GM19452 (cell line): ENCODE results near the gene GRIN3A.
"Not testable (repeated sequence)": the region's sequence is repeated elsewhere in the genome, so short reads cannot be mapped to it uniquely, and the experiment has no call there.

ENCODE experiments used
- ATAC-seq: cut with Tn5 transposase; IDR thresholded peaks from one replicate; pipeline ENCODE4 v1.9.1; 2021; ENCODE audit not compliant: unreplicated experiment

Gene GRIN3A

GRCh38 chr9:101582553-101582952 lies 155.9 kb downstream of the GRIN3A start:
- no peak for ATAC-seq

DNA sequence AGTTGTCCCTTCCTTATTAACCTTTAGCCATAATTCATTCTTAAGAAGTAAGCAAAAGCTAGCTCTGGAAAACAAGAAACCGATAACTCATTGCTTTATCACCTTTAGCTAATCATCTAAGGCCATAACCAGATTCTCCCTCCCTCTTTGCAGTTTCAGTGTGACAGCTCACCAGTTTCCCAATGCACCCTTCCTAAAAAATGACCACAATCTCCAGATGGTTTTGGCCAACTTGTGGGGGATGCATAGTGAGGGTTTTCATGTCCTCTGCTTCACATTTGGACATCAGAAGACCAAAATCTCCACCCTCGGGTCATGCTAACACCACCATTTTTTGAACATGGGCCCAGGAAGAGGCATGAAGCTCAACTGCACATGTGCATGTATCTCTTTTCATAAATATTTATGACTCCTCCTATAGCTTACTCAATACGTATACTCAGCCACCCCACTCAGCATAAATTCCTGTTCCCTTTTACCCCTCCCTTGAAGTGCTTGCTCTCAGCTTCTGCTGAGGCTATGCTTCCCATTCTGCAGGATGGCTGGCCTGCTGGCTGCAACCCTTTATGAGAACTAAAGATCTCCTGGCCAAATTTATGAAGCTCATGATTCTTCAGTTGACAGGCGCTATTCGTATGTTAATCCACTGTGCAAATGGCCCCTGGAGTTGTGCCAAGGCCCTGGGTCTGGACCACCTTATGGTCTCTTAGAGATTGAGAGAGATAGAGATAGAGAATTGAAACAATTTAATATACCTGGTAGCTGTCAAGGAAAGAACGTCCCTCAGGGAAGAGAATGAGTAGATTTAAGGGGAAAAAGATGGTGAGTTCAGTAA lies 158.5 kb downstream of the GRIN3A start:
- no peak for ATAC-seq

DNA sequence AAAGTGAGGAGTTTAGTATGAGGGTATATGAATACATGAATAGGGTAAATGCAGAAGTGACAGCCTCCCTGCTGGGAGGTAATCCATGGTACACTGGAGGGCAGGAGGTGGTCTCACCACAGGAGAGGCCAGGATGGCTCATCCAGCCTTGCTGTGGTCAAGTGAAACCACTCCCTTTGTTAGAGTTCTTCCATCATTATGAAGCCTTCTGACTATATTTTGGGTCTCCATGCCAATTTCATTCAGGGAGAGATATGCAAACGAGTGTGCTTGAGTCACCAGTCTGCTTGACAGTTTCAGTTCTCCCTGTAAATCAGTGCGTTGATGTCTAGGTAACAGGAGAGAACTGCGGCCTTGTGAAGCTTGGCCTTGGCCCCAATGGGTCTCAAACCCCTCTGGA lies 160.1 kb downstream of the GRIN3A start:
- ATAC-seq, result peak; percentile 59

- no peak for ATAC-seq
Observed at GRCh38 chr9:101574731-101575333, 163.6 kb downstream of the GRIN3A start.

GRCh38 chr9:101572316-101572715 lies 166.1 kb downstream of the GRIN3A start:
- ATAC-seq, result no peak

GRCh38 chr9:101571114-101571513 lies 167.3 kb downstream of the GRIN3A start:
- ATAC-seq, result no peak

DNA sequence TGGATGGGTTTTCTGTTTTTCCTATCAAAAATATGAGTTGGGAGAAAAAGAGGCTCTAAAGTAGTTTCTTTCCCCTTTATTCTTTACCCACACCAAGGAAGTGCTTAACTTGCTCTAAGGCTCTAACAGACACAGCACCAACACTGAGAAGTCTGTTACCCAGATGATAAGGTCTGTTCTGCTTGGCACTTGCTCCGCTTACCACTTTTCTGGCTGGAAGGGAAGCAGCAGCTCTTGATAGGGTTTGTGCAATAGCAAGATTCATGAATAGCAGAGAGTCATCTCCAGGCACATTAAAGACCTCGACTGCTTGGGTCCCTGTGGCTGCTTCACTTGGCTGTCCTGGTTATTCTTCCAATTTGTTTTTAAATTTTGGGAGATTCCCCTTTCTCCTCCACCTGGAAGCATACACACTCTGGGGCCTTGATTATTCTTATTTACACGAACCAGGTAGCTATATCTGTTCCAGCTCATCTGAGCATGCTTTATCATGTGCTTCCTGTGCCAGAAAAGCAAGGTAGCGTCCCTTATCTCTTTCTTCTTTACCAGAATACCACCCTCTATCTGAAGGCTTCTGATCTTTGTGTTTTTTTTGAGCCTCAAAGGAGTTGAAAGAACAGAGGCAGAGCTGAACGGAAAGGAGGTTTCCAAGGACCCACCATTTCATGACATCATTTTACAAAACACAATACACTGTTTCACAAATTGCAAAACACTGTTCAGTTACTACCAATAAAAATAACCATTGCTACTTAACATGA lies 168.5 kb downstream of the GRIN3A start:
- ATAC-seq, result no peak

- no peak for ATAC-seq
Observed at GRCh38 chr9:101567725-101568350, 170.6 kb downstream of the GRIN3A start.

DNA sequence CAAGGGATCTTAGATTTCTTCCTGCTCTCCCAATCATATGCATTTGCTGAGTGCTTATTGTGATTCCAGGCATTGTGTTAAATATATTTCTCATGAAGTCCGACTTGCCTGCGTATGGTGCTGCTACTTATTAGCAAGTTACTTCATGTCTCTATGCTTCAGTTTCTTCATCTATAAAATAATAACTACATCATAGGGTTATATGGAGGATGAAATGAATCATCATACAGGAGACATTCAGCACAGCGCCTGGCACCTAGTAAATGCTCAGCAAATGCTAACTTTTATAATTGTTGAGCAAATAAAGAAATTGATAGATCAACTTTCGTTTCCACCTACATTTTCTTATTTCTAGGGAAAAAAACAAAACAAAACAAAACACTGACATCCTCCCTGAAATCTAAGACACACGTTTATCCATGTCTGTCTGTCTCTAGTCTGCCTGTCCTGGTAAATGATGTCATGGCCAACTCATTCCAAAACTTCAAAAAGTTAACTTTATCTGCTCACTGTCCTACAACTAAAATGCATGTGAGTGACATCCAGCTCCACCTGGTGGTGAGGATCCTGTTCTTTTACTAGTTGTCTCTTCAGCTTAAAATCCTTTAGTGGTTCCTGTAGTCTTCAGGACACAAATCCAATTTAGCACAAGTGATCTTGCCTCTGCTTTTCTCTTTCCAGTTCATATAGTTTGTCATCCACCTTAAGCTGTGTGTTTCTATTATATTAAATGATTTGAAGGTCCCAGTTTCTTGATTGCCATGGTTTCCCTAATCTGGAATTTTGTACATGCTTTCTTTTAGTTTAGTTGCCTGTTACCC lies 171.3 kb downstream of the GRIN3A start:
- ATAC-seq, result no peak

DNA sequence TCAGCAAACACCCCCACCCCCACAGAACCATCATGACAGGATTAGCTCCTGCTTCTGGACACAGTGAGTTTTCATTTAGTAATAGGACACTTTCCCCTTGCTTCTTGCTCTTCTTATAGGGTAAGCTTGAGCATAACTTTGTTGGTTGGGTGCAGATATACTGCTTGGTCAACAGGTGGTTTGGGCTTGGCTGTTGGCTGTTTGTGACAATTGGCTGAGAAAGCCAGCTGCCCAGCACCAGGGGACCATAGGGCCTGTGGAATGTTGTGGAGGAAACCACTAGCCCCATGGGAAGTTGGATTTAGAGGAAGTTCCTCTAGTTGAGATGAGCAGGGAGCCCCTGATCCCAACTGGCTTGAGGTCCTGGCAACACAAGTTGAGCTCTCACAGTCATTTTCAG lies 174.2 kb downstream of the GRIN3A start:
- ATAC-seq, result no peak

DNA sequence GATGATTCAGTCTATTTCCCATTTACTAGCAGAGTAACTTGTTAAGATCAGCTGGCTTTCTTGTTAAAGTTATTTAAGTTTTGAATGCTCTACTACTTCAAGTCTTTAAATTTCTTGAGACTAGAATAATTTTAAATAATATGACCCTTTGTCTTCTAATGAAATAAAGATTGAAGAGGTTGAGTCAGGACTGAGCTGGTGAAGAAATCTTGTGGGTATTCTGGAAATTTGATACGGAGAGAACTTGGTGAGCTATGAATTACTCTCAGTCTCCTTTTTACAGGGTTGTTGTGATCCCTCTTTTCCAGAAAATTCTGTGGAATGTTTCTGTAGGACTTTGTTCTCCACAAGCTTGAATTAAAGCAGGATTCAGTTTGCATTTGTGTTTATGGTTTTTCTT lies 175.5 kb downstream of the GRIN3A start:
- ATAC-seq, result no peak

DNA sequence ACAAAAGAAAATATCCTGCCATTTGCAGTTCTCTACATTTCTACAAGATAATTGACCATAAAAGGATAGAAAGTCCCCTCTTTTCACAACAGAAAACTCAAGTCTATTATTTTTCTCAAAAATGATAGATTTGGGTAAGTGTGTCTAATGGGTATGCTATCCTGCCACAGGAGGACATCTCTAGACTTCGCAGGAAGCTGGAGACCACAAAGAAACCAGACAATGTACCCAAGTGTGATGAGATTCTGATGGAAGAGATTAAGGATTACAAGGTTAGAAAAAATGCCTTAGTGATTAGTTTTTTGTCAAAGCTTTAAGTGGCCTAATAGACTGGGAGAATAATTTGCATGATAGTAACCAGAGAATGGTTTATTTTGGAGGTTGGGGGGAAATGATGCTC lies 176.7 kb downstream of the GRIN3A start:
- no peak for ATAC-seq

- ATAC-seq, result not testable (repeated sequence)
Observed at GRCh38 chr9:101549472-101550098, 188.9 kb downstream of the GRIN3A start.

- no peak for ATAC-seq
Observed at GRCh38 chr9:101543098-101543735, 195.2 kb downstream of the GRIN3A start.

DNA sequence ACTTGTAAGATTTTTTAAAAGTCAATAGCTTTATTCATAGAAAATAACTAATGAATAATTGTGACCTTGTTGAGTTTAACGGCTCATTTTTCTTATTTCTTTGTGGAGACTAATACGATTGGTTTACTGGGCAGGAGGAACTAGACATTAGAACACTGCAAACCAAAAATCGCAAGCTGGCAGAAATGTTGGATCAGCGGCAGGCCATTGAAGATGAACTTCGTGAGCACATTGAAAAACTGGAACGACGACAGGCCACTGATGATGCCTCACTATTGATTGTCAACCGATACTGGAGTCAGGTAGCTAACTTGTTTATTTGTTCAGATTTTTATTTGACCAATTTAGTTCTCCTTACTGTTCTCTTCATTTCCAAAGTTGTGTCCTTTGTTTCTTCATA lies 198.4 kb downstream of the GRIN3A start:
- no peak for ATAC-seq

GRCh38 chr9:101536938-101537337 lies 201.5 kb downstream of the GRIN3A start:
- no peak for ATAC-seq

- no peak for ATAC-seq
Observed at GRCh38 chr9:101536351-101536750, 202.1 kb downstream of the GRIN3A start.

DNA sequence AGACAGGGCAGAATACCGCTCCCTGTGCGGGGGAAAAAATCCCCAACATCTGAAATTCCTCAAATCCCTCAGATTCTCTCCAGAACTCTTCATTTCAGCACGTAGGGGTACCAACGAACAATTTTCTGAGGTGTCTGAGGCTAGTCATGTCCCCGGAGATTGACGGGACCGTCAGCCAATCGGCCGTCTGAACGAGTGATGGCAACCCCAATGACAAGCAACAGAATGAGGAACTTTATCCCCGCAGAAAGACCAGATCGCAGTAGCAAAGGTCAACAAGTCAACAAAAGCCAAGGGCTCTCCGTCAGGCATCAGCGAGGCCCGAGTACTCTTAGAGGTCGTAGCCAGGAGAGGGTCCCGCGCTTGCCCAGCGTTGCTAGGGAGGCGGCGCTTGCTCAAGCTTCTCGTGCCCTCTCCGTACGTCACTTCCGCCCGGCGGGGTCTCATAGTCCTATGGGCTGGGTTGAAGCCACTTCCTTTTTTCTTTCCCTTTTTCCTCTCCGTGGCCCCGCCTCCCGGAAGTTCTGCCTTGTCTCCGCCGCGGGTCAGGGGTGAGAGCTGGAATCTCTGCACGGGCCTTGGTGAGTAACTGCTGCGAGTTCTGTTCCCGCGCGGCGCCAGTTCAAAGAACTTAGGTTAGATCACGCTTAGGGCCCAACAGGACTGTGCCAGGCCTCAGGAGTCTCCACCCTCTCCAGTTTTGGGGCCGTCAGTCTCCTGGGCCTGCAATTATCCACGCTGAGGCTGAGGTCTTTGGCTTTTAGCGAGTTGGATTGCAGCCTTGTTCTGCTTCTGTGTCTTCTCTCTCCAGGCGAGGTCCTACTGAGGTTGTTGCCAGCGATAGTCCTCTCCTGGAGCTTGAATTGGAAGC lies 204.9 kb downstream of the GRIN3A start, which contains the start of gene RNF20:
Gene RNF20, plus strand, starts transcription at position 520 of the 871 bp plus-strand sequence. CDS start 1,571 bp downstream, outside the sequence.
- peak; percentile 98 for ATAC-seq
